Mesendoderm (in vitro differentiated cells): ENCODE measurements around the gene PRKAR1B.

Experiments used
- DNase-seq: peaks from one replicate; pipeline ENCODE4 v3.0.0; 2013
- H2AK5ac ChIP-seq: 2 replicates; pipeline ENCODE4 v1.6.1; 2013; ENCODE audit warnings: low read length, inconsistent platforms
- H2BK120ac ChIP-seq: 2 replicates; pipeline ENCODE4 v1.6.1; 2013; ENCODE audit warnings: low read depth, mild to moderate bottlenecking, low read length, moderate library complexity, mixed read lengths
- H2BK15ac ChIP-seq: replicated peaks from 2 replicates; pipeline ENCODE4 v1.6.1; 2013; ENCODE audit warnings: low read depth, mild to moderate bottlenecking, moderate library complexity
- H2BK5ac ChIP-seq: 2 replicates; pipeline ENCODE4 v1.6.1; 2013; ENCODE audit warnings: low read length, inconsistent platforms
- H3K18ac ChIP-seq: 2 replicates; pipeline ENCODE4 v1.6.1; 2013; ENCODE audit warnings: mild to moderate bottlenecking, low read length, mixed read lengths
- H3K23ac ChIP-seq: one replicate; pipeline ENCODE4 v1.6.1; 2013; ENCODE audit warnings: low read length
- H3K27ac ChIP-seq: 2 replicates; pipeline ENCODE4 v1.5.1; 2013; ENCODE audit warnings: low read depth, mild to moderate bottlenecking, inconsistent platforms, low read length, moderate library complexity
- H3K27me3 ChIP-seq: 2 replicates; pipeline ENCODE4 v1.6.1; 2013; ENCODE audit warnings: low read length, control low read depth, mild to moderate bottlenecking, inconsistent platforms; ENCODE audit not compliant: insufficient read depth, poor library complexity
- H3K36me3 ChIP-seq: 2 replicates; pipeline ENCODE4 v1.6.1; 2013; ENCODE audit warnings: low read length, inconsistent platforms; ENCODE audit not compliant: control insufficient read depth, insufficient read depth
- H3K4ac ChIP-seq: one replicate; pipeline ENCODE4 v1.6.1; 2013; ENCODE audit warnings: low read depth, mild to moderate bottlenecking, low read length, moderate library complexity
- H3K4me1 ChIP-seq: 2 replicates; pipeline ENCODE4 v1.6.1; 2013; ENCODE audit warnings: low read depth, low read length, inconsistent platforms; ENCODE audit not compliant: control insufficient read depth
- H3K4me2 ChIP-seq: 2 replicates; pipeline ENCODE4 v1.6.1; 2013; ENCODE audit warnings: low read length
- H3K4me3 ChIP-seq: 2 replicates; pipeline ENCODE4 v1.5.1; 2013; ENCODE audit warnings: mild to moderate bottlenecking, low read length
- H3K56ac ChIP-seq: one replicate; pipeline ENCODE4 v1.6.1; 2013; ENCODE audit warnings: low read length
- H3K79me1 ChIP-seq: 2 replicates; pipeline ENCODE4 v1.6.1; 2013; ENCODE audit warnings: low read length, inconsistent platforms
- H3K79me2 ChIP-seq: 2 replicates; pipeline ENCODE4 v1.6.1; 2013; ENCODE audit warnings: mild to moderate bottlenecking, low read length; ENCODE audit not compliant: control insufficient read depth, insufficient read depth
- H3K9ac ChIP-seq: 2 replicates; pipeline ENCODE4 v1.6.1; 2013; ENCODE audit warnings: low read length, inconsistent platforms
- H4K5ac ChIP-seq: one replicate; pipeline ENCODE4 v1.6.1; 2013; ENCODE audit warnings: low read length
- H4K8ac ChIP-seq: one replicate; pipeline ENCODE4 v1.6.1; 2013; ENCODE audit warnings: low read depth, mild to moderate bottlenecking, control low read depth, low read length, moderate library complexity
- WGBS: extraction: QIAGEN DNeasy Blood & Tissue Kit; methylation state at CpG from one replicate; pipeline ENCODE4 v1.1.7; 2013; ENCODE audit warnings: low lambda C conversion rate, missing lambda C conversion rate; ENCODE audit not compliant: insufficient coverage; ENCODE audit errors: extremely low coverage; 5-methylcytosine and 5-hydroxymethylcytosine counted together

PRKAR1B gene

DNA sequence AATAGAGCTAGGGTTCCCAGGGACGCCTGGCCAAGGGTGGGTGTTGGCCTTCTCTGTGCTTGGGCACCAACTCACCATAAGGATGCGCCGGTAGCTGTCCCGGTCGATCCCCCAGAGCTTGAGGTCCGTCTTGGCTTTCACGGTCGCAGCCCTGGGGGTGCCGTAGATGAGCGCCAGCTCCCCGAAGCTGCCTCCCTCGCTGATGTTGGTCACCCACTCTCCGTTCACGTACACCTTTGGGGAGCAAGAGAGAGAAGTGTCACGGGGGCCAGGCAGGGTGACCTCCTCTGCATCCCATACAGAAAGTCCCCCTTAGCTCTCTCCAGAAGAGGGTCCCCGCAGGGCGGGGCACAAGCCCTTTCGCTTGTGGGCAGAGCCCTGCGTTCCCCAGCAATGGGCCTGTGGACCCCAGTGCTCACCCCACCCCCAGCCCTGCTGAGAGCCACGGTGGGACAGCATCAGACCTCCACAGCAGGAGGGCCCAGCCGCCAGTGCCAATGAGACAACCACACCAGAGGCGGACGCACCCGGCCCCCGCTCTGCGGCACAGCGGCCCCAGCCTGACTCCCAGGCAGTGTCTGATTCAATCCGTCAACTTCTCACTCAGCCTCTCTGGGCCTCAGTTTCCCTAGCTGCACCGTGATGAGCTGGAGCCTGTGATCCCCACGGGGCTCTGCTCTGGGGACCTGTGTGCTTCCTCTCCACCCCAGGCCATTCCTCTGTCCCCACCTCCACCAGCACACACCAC lies 130.8 kb downstream of the PRKAR1B start:
- Histone ChIP-seq H3K4me3 (no peak overlapping the region), H2BK120ac (no peak overlapping the region), H3K18ac (no peak overlapping the region), H2AK5ac (no peak overlapping the region), H3K36me3 (no peaks in the 10 kb centered on the region), H2BK5ac (no peak overlapping the region), H3K23ac (no peak overlapping the region), H4K5ac (no peak overlapping the region), H3K56ac (no peak overlapping the region), H3K27me3 (no peaks in the 10 kb centered on the region), H3K4me2 (no peak overlapping the region), H3K4ac (no peak overlapping the region), H3K79me1 (no peaks in the 10 kb centered on the region), H3K4me1 (no peaks in the 10 kb centered on the region), H3K79me2 (no peaks in the 10 kb centered on the region), H2BK15ac (no peak overlapping the region), H4K8ac (no peak overlapping the region), H3K27ac (no peak overlapping the region), H3K9ac (no peak overlapping the region)
- WGBS: no CpG with 5 or more reads among the region's 30 CpGs
- DNase-seq: no peak

DNA sequence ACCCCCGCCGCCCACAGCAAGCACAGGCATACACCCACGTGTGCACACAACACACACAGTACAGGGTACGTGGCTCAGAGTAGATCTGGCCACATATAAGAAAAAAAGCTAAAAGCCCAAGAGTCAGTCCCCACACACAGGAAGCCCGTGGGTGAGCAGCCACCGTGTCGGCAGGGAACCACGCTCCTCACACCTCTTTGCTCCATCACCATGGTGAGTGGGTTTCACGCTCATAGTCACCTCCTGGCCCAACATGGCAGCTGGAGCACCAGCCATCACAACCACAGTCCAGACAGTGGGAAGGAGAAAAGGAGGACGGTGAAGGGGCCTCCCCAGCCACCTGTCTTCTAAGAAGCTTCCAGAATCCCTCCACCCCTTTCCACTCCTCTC lies 131.5 kb downstream of the PRKAR1B start:
- no CpG with 5 or more reads among the region's 10 CpGs for WGBS
- H3K4ac ChIP-seq: no peak overlapping the region
- H2AK5ac ChIP-seq: no peak overlapping the region
- H3K27ac ChIP-seq: no peak overlapping the region
- H3K56ac ChIP-seq: no peak overlapping the region
- H2BK15ac ChIP-seq: no peak overlapping the region
- H3K4me2 ChIP-seq: no peak overlapping the region
- H3K4me3 ChIP-seq: no peak overlapping the region
- no peak overlapping the region for H3K23ac ChIP-seq
- no peak overlapping the region for H3K18ac ChIP-seq
- no peaks in the 10 kb centered on the region for H3K4me1 ChIP-seq
- no peak overlapping the region for H4K8ac ChIP-seq
- no peaks in the 10 kb centered on the region for H3K27me3 ChIP-seq
- H2BK5ac ChIP-seq: no peak overlapping the region
- H3K36me3 ChIP-seq: no peaks in the 10 kb centered on the region
- H4K5ac ChIP-seq: no peak overlapping the region
- H2BK120ac ChIP-seq: no peak overlapping the region
- H3K79me1 ChIP-seq: no peaks in the 10 kb centered on the region
- DNase-seq: no peak
- H3K9ac ChIP-seq: no peak overlapping the region
- no peaks in the 10 kb centered on the region for H3K79me2 ChIP-seq

DNA sequence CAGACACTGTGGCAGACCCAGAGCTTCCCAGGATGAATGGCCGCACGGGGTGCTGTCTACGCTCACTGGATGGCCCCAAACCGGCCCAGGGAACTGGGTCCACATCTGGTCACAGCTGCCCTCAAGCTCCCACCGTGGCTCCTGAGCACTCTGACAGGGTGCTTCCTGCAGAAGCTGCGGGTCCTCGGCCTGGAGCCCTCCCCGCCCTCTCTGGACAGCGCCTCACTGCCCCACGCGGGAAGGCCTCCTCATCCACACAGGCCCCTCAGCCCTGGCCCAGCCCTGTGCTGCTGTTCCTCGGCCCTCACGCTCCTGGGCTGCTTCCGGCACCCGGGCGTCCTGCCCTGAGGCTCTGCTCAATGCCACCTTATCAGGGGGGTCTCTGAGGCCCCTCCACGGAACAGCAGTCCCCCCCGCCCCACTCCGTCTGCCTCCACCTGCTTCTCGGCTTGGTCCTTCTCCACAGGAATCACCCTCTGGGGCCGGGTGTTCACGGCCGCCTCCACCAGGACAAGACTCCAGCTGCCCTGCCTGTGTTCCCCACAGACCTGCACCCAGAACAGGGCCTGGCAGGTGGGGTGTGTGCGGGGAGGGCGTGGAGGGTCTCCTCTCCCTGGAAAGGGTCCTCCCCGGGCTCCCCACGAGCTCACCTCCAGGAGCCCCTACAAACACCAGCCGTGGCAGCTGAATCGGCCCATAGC lies 132.0 kb downstream of the PRKAR1B start:
- DNase-seq: no peak
- Histone ChIP-seq H2BK15ac (no peak overlapping the region), H2BK120ac (no peak overlapping the region), H3K4me2 (no peak overlapping the region), H3K27ac (no peak overlapping the region), H2AK5ac (no peak overlapping the region), H2BK5ac (no peak overlapping the region), H3K56ac (no peak overlapping the region), H3K79me1 (no peaks in the 10 kb centered on the region), H3K27me3 (no peaks in the 10 kb centered on the region), H3K23ac (no peak overlapping the region), H4K5ac (no peak overlapping the region), H3K36me3 (no peaks in the 10 kb centered on the region), H3K18ac (no peak overlapping the region), H3K4me1 (no peaks in the 10 kb centered on the region), H3K79me2 (no peaks in the 10 kb centered on the region), H4K8ac (no peak overlapping the region), H3K4me3 (no peak overlapping the region), H3K9ac (no peak overlapping the region), H3K4ac (no peak overlapping the region)
- no CpG with 5 or more reads among the region's 29 CpGs for WGBS

DNA sequence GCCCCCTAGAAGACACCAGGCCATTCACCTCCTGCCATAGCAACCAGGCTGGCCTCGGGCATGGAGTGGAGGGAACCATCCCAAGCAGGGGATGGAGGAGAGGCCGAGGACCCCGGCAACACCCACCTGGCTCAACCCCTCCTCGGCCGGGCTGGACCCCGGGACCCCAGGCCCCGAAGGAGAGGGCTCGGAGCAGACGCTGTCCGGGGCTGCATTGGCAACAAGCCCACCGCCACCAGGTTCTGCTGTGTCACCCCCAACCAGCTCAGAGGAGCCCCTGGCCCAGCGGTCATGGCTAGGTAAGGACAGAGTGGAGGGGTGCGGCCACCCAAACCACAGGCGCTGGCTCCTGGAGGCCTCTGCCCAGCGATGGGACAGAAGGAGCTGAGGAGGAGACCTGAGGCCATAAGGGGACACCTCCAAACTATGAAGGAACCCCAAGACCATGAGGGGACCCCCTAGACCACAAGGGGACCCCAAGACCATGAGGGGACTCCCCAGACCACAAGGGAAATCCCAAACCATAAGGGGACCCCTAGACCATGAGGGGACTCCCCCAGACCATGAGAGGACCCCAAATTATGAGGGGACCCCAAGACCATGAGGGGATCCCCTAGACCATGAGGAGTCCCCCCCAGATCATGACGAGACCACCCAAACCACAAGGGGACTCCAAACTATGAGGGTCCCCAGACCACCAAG lies 132.7 kb downstream of the PRKAR1B start:
- H3K18ac ChIP-seq: no peak overlapping the region
- no CpG with 5 or more reads among the region's 16 CpGs for WGBS
- no peak overlapping the region for H3K56ac ChIP-seq
- H3K79me2 ChIP-seq: no peaks in the 10 kb centered on the region
- no peak for DNase-seq
- H3K4me2 ChIP-seq: no peak overlapping the region
- H3K79me1 ChIP-seq: no peaks in the 10 kb centered on the region
- no peak overlapping the region for H3K27ac ChIP-seq
- no peak overlapping the region for H4K5ac ChIP-seq
- no peaks in the 10 kb centered on the region for H3K36me3 ChIP-seq
- H3K4ac ChIP-seq: no peak overlapping the region
- no peak overlapping the region for H2BK15ac ChIP-seq
- no peak overlapping the region for H2BK5ac ChIP-seq
- no peak overlapping the region for H3K4me3 ChIP-seq
- H3K9ac ChIP-seq: no peak overlapping the region
- H3K4me1 ChIP-seq: no peaks in the 10 kb centered on the region
- no peak overlapping the region for H3K23ac ChIP-seq
- no peaks in the 10 kb centered on the region for H3K27me3 ChIP-seq
- H2AK5ac ChIP-seq: no peak overlapping the region
- no peak overlapping the region for H2BK120ac ChIP-seq
- H4K8ac ChIP-seq: no peak overlapping the region

DNA sequence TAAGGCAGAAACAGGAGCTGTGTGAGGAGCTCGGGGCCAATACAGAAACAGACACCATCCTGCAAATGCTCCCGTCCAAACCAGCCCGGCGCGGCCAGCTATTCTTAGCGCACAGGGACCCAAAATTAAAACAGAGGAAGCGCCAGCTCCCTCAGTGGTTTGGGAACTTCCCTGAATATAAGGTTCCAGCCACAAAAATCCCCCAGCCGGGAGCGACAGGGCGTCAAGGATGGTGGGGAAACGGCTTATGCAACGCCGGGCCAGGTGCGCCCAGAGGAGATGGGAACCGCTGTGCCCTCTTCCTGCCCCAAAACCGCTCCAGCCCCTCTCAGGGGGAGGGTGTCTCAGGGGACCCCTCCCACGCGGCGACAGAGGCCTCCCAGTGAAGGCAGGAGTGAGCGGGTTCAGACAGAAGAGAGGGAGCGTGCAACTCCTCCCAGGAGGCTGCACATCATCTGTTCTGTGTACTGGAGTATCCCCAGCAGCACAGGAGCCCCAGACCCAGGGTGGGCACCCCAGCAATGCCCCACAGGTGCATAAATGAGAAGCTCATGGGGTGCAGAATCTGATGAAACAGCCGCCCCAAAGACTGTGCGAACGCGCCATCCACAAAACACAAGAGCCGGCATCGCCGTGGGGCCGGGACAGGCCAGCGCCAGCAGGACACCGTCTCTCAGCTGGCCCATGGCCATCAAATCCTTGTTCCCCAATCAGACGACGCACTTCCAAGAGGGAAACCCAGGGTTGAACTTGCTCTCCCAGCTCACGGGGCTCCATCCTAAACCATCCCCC lies 133.6 kb downstream of the PRKAR1B start:
- Histone ChIP-seq H3K9ac (no peak overlapping the region), H3K56ac (no peak overlapping the region), H2AK5ac (no peak overlapping the region), H2BK5ac (no peak overlapping the region), H3K18ac (no peak overlapping the region), H2BK120ac (no peak overlapping the region), H4K5ac (no peak overlapping the region), H3K27ac (no peak overlapping the region), H3K23ac (no peak overlapping the region), H3K79me2 (no peaks in the 10 kb centered on the region), H3K79me1 (no peaks in the 10 kb centered on the region), H3K4me2 (no peak overlapping the region), H3K4me3 (no peak overlapping the region), H3K27me3 (no peaks in the 10 kb centered on the region), H3K4me1 (no peaks in the 10 kb centered on the region), H2BK15ac (no peak overlapping the region), H3K4ac (no peak overlapping the region), H4K8ac (no peak overlapping the region), H3K36me3 (peaks cover 2% of the 10 kb centered on the region)
- no peak for DNase-seq
- no CpG with 5 or more reads among the region's 34 CpGs for WGBS
